Stimulated activated CD4-positive, alpha-beta T cell treated with anti-CD3 and anti-CD28 coated beads, Interleukin-15, amount 100 ng/mL, for 24 hours (primary cell): ENCODE results near the gene CTBS.
A peak's percentile ranks its signal among the peaks of the same experiment; 100 is the strongest.
"Not testable (repeated sequence)": the region's sequence is repeated elsewhere in the genome, so short reads cannot be mapped to it uniquely, and the experiment has no call there.

Source experiments
- DNase-seq: peaks from one replicate; pipeline ENCODE4 v3.0.0-alpha.2; 2020

The CTBS gene

GRCh38 chr1:84584126-84584525 is 9.9 kb upstream of the CTBS start:
- DNase-seq: no peak

GRCh38 chr1:84583648-84584047 is 9.4 kb upstream of the CTBS start:
- DNase-seq: no peak

- DNase-seq: no peak
Measured at GRCh38 chr1:84582802-84583587, 8.8 kb upstream of the CTBS start.

GRCh38 chr1:84581648-84582047 is 7.4 kb upstream of the CTBS start:
- no peak for DNase-seq

- no peak for DNase-seq
Measured at GRCh38 chr1:84574936-84575335, 696 bp upstream of the CTBS start.

GRCh38 chr1:84573481-84573966 is 716 bp downstream of the CTBS start:
- no peak for DNase-seq

GRCh38 chr1:84571150-84571535 is 3.1 kb downstream of the CTBS start:
- DNase-seq: no peak

GRCh38 chr1:84570436-84571149 is 3.6 kb downstream of the CTBS start:
- DNase-seq: no peak

- no peak for DNase-seq
Measured at GRCh38 chr1:84569216-84569615, 5.0 kb downstream of the CTBS start.

- DNase-seq: no peak
Measured at GRCh38 chr1:84550826-84551225, 23.4 kb downstream of the CTBS start.

- no peak for DNase-seq
Measured at GRCh38 chr1:84541679-84542078, 32.6 kb downstream of the CTBS start.

- no peak for DNase-seq
Measured at GRCh38 chr1:84540759-84541158, 33.5 kb downstream of the CTBS start.

GRCh38 chr1:84539972-84540371 is 34.3 kb downstream of the CTBS start:
- DNase-seq: no peak

GRCh38 chr1:84538599-84538998 is 35.6 kb downstream of the CTBS start:
- DNase-seq: no peak

GRCh38 chr1:84525779-84526178 is 48.5 kb downstream of the CTBS start:
- DNase-seq: no peak

- no peak for DNase-seq
Measured at GRCh38 chr1:84524590-84524989, 49.6 kb downstream of the CTBS start.

- DNase-seq: no peak
Measured at GRCh38 chr1:84510668-84511067, 63.6 kb downstream of the CTBS start.

GRCh38 chr1:84510165-84510564 is 64.1 kb downstream of the CTBS start:
- no peak for DNase-seq

- DNase-seq: no peak
Measured at GRCh38 chr1:84509029-84509428, 65.2 kb downstream of the CTBS start.

GRCh38 chr1:84508510-84508909 is 65.7 kb downstream of the CTBS start:
- DNase-seq: no peak

- not testable (repeated sequence) for DNase-seq
Measured at GRCh38 chr1:84507887-84508286, 66.4 kb downstream of the CTBS start.

- DNase-seq: no peak
Measured at GRCh38 chr1:84506729-84507453, 67.3 kb downstream of the CTBS start.

GRCh38 chr1:84506002-84506728 is 68.1 kb downstream of the CTBS start, which contains the start of the genes GNG5 and SPATA1:
Gene GNG5, minus strand, starts transcription at chr1:84506581. Its CDS starts 490 bp downstream, at chr1:84506091.
Gene SPATA1, plus strand, starts transcription at chr1:84506386. Its CDS starts 9,974 bp downstream, at chr1:84516360.
- peak; percentile 99 for DNase-seq
